Measurements from ENCODE around the gene SURF1.

DNA sequence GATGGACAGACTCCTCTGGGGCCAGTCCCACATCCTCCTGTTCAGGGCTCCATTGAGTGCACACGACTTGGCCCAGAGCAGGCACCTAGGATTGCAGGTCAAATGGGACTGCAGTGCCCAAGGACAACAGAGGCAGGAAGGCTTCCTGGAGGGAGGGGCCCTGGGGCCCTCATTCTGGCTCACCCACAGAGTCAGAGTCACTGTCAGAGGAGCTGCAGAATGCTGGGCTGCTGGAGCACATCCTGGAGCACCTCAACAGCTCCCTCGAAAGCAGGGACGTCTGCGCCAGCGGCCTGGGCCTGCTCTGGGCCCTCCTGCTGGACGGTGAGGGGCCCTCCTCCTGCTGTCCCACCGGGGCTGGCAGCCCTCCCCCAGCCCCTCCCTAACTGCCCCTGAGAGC is 46.4 kb upstream of the SURF1 start:
- TF ChIP-seq ATF3 (IDR thresholded peaks at IDR 0.05) (no peak), YY1 (IDR thresholded peaks at IDR 0.05; ENCODE audit: extremely low read depth, insufficient replicate concordance, low read depth, low read length) (no peak), POLR2AphosphoS5 (IDR thresholded peaks at IDR 0.05; ENCODE audit: low read depth, low read length) (no peak), CEBPB (IDR thresholded peaks at IDR 0.05; ENCODE audit: low read depth) (no peak), EZH2 (IDR thresholded peaks at IDR 0.05) (no peak), TCF7L2 (IDR thresholded peaks at IDR 0.05; ENCODE audit: borderline replicate concordance, extremely low read depth, insufficient read depth, insufficient read length) (no peak), JUND (IDR thresholded peaks at IDR 0.05) (no peak), ZBTB33 (IDR thresholded peaks at IDR 0.05; ENCODE audit: extremely low read depth, insufficient replicate concordance, low read length) (no peak), POLR2A (IDR thresholded peaks at IDR 0.05; ENCODE audit: borderline replicate concordance, extremely low read depth, insufficient read depth, insufficient read length) (no peak), ZNF274 (IDR thresholded peaks at IDR 0.05; ENCODE audit: low read depth, low read length) (no peak), SRF (IDR thresholded peaks at IDR 0.05; ENCODE audit: low read depth) (no peak), REST (IDR thresholded peaks at IDR 0.05; ENCODE audit: low read depth) (no peak)
- TF ChIP-seq, protein P1, sequence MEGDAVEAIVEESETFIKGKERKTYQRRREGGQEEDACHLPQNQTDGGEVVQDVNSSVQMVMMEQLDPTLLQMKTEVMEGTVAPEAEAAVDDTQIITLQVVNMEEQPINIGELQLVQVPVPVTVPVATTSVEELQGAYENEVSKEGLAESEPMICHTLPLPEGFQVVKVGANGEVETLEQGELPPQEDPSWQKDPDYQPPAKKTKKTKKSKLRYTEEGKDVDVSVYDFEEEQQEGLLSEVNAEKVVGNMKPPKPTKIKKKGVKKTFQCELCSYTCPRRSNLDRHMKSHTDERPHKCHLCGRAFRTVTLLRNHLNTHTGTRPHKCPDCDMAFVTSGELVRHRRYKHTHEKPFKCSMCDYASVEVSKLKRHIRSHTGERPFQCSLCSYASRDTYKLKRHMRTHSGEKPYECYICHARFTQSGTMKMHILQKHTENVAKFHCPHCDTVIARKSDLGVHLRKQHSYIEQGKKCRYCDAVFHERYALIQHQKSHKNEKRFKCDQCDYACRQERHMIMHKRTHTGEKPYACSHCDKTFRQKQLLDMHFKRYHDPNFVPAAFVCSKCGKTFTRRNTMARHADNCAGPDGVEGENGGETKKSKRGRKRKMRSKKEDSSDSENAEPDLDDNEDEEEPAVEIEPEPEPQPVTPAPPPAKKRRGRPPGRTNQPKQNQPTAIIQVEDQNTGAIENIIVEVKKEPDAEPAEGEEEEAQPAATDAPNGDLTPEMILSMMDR (IDR thresholded peaks at IDR 0.05 in 2 of 3, conservative IDR thresholded peaks at IDR 0.05 in 1 of 3; ENCODE audit: borderline replicate concordance in 1 of 3, insufficient read depth in 1 of 3, low read depth in 2 of 3, low read length in 2 of 3), result no peak
- TF ChIP-seq, protein P2, sequence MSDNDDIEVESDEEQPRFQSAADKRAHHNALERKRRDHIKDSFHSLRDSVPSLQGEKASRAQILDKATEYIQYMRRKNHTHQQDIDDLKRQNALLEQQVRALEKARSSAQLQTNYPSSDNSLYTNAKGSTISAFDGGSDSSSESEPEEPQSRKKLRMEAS (IDR thresholded peaks at IDR 0.05), result no peak

Measured in HCT116 (cell line).